Measurements from ENCODE around the gene PPP1R14D.

- TF ChIP-seq, protein P1, sequence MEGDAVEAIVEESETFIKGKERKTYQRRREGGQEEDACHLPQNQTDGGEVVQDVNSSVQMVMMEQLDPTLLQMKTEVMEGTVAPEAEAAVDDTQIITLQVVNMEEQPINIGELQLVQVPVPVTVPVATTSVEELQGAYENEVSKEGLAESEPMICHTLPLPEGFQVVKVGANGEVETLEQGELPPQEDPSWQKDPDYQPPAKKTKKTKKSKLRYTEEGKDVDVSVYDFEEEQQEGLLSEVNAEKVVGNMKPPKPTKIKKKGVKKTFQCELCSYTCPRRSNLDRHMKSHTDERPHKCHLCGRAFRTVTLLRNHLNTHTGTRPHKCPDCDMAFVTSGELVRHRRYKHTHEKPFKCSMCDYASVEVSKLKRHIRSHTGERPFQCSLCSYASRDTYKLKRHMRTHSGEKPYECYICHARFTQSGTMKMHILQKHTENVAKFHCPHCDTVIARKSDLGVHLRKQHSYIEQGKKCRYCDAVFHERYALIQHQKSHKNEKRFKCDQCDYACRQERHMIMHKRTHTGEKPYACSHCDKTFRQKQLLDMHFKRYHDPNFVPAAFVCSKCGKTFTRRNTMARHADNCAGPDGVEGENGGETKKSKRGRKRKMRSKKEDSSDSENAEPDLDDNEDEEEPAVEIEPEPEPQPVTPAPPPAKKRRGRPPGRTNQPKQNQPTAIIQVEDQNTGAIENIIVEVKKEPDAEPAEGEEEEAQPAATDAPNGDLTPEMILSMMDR (IDR thresholded peaks at IDR 0.05; ENCODE audit: extremely low read depth in 1 of 2, insufficient read depth in 1 of 2, low read depth in 1 of 2, low read length in 2 of 2): no peak
- TF ChIP-seq EZH2 (IDR thresholded peaks at IDR 0.05; ENCODE audit: borderline replicate concordance, low read depth, low read length, severe bottlenecking) (no peak), POLR2AphosphoS5 (IDR thresholded peaks at IDR 0.05; ENCODE audit: insufficient read depth, low read depth, low read length) (no peak)
- TF ChIP-seq, protein P2, sequence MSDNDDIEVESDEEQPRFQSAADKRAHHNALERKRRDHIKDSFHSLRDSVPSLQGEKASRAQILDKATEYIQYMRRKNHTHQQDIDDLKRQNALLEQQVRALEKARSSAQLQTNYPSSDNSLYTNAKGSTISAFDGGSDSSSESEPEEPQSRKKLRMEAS (IDR thresholded peaks at IDR 0.05; ENCODE audit: insufficient read depth, insufficient read length): no peak
Measured at GRCh38 chr15:40766906-40767837, 61.3 kb downstream of the PPP1R14D start.

Data from endothelial cell of umbilical vein (primary cell).